GM19438 (cell line): ENCODE results near the gene CAGE1.

Source experiments
- ATAC-seq: cut with Tn5 transposase; IDR thresholded peaks from one replicate; pipeline ENCODE4 v1.9.1; 2021; ENCODE audit warnings: low read depth; ENCODE audit not compliant: unreplicated experiment

CAGE1 gene

DNA sequence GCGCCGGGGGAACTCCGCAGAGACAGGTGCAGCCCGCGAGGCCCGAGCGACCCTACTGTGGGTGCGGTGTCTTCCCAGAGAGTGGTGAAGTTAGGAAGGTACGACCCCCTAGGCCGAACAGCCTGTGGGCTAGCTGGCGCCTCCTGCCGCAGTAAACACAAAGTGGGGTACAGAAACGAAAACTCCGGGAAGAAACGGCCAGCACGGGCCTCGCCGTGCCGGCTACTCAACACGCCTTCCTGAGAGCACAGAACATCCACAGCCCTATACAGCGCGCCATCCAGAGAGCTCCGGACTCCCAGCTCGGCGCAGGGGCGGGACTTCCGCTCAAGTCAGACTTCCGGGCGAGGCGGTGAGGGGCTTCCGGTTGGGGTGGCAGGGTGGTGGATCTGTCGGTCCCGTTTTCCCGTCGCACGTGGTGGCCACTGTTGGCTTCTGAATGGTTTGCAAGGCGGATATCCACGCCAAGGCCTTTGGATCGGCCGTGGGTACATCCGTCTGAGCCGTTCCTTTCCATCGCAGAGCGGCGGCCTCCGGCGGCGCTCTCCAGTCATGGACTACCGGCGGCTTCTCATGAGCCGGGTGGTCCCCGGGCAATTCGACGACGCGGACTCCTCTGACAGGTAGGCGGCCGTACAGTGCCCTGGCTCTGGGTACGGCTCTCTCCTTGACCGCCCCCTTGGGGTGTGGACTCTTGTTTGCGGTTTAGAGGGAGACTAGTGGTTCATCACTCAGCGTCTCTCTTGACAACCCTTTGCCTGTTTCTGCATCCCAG, at the start of gene CAGE1, which contains the start of gene RIOK1:
Gene CAGE1, minus strand, starts transcription at position 292 of the 775 bp plus-strand sequence. CDS start 2,569 bp downstream, outside the sequence.
Gene RIOK1, plus strand, starts transcription at position 358 of the 775 bp plus-strand sequence. Its CDS starts 195 bp downstream, at position 553.
- peak; percentile 97 for ATAC-seq

DNA sequence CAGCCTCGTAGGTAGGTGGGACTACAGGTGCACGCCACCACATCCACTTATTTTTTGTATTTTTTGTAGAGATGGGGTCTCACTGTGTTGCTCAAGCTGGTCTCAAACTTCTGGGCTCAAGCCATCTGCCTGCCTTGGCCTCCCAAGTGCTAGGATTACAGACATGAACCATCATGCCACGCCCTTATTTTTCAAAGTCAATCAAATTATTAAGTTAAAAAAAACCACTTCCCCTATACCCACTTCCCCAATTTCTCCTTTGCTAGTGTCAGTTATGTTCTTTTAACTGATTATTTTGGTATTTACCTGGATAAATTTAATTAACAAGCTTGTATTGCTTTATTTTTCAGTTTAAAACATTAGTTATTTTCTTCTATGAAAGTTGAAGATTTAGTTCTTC, 49.7 kb upstream of the CAGE1 start:
- no peak for ATAC-seq

DNA sequence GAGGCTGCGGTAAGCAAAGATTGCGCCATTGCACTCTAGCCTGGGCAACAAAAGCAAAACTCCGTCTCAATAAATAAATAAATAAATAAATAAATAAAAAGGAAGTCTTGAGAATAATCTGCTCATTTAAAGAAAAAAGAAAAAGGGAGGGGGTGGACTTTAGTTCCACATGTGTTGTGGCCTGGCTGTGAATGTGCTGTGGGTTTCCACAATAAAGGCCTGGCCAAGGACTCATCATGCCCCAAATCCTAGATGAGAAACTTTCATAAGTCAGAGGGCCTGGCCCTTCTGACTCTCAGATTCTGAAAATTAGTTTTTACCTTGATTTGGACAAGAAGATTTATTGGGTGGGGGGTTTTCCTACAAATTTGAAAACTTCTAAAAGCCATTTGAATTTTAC, 48.5 kb upstream of the CAGE1 start:
- no peak for ATAC-seq

DNA sequence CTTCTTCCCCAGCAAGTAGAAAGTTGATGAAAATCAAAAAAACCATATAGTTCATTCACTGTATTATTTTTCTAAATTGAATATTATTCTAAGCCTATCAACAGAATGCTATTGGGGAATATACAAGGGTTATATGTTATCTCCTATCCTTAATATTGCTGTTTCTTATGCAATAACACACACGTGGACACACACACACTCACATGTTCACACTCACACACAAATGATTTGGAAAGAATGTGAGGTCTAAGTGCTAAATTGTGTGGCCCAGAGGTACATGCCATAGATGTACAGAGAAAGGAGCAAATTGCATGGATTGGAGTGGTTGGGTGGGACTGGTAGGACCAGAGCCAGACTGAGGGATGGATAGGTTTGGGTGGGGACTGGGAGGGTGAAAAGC, 45.1 kb upstream of the CAGE1 start:
- no peak for ATAC-seq

DNA sequence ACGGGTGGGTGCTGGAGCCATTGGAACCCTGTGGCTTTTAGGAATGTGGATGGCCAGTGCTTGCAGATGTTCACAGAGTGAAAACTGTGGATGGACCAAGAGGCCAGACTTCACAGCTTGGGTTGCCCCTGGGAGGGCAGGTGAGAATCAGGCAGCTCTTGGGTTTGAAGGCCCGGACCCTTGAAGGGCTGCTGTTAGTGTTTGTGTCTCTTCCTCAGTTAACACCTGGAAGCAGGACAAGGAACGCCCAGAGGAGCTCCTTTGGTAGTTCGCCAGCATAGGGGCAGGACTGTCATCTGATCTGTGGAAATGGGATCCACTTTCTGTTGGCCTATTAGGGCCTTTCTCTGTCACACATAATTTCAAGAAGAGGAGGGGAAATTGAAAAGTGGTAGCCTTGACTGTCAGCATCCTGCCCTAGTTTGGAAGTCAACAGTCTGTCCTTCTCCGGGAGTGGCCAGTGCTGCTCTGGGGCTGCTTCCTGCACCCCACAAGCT, 43.6 kb upstream of the CAGE1 start:
- ATAC-seq = no peak

DNA sequence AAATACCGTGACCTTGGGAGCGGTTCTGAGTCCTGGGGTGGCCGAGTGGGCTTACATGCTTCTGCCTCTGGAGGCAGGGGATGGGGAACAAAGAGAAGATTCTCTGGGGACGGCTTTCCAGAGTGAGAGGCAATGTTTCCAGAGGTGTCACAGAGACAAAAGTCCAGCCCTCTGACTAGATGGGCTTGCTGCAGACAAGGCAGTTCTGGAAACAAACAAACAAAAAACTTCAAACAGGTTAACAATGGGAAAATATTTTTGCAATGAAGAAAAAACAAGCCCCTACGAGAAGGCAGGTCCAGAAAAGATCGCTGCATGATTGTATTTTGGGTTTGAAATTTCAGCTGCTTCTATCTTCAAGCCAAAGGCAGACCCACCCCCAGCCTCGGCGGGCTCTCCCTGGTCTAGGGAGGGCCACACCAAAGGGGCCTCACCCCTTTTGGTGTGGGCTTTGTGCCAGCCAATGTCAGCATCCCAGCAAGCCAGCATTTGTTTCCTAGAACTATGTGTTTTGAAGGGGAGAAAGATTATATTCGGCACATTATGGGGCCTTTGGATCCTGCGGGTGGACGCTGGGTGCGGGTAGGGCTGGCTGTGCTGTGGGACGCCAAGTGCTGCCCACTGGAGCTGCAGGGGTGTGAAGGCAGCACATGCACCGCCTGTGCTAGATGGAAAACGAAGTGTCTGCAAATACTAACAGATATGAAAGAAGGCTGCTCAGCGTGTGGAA, 43.0 kb upstream of the CAGE1 start:
- no peak for ATAC-seq

DNA sequence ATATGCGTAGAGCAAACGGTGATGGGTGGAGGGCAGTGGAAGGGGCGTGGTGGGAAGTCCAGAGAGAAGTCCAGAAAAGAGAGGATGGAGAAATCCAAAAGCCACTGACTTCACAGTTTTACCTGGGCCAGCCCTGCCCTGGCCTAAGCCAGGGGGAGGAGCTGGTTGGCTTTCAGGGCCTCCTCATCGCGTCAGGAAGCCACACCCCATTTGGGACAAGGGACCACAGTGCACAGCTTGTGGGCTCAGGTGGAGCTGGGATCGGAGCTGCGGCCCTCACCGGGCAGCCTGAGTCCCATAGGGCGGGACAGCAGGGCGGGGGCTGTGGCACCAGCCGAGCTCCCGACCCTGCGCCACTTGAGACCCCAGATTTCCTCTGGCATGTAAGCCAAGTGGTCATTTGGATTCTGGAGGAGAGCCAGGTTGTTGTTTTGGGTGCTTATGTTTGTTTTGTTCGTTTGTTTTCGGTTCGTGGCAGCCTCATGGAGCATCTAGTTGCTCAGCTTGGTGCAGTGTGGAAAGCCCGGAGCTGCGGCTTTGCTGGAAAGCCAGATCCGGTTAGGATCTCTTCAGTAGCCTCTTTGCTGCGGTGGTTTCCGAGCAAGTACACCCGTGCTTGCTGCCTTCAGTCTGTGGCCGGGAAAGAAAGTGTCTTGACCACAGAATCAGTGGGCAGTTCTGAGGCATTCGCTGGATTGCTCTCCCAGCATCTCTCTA, 42.3 kb upstream of the CAGE1 start:
- no peak for ATAC-seq

DNA sequence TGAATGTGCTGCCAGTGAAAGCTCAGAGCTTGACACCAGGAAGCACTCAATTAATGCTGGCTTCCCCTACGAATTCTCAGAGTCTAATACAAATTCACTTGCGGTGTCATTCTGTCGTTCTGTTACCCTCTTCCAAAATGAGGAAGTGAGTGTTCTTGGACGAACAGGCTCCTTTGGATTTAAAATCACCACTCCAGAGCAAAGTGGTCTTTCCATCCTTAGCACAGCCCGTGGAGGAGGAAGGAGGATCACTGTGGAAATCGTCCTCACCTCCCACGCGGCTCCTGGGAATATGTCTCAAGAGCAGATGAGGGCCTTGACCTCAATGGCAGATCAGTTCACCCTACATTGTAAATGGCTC, 41.8 kb upstream of the CAGE1 start:
- no peak for ATAC-seq

DNA sequence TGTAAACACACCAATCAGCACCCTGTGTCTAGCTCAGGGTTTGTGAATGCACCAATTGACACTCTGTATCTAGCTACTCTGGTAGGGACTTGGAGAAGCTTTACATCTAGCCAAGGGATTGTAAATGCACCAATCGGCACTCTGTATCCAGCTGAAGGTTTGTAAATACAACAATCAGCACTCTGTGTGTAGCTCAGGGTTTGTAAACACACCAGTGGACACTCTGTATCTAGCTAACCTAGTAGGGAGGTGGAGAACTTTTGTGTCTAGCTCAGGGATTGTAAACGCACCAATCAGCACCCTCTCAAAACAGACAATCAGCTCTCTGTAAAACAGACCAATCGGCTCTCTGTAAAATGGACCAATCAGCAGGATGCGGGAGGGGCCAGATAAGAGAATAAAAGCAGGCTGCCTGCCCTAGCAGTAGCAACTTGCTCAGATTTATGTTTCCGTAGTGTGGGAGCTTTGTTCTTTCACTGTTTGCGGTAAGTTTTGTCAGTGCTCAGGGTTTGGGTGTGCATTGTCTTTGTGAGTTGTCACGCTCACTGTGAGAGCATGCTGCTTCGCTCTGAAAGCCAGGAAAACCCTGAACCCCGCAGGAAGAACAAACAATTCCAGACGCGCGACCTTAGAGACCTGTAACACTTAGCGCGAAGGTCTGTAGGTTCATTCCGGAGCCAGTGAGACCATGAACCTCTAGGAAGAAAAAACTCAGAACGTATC, 37.1 kb upstream of the CAGE1 start:
- ATAC-seq = no peak

DNA sequence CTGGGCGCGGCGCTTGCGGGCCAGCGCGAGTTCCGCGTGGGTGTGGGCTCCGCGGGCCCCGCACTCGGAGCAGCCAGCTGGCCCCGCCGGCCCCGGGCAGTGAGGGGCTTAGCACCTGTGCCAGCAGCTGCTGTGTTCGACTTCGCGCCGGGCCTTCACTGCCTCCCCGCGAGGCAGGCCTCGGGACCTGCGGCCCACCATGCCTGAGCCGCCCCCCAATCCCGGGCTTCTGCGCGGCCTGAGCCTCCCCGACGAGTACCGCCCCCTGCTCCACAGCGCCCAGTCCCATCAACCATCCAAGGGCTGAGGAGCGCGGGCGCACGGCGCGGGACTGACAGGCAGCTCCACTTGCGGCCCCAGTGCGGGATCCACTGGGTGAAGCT, 36.3 kb upstream of the CAGE1 start:
- ATAC-seq = no peak

DNA sequence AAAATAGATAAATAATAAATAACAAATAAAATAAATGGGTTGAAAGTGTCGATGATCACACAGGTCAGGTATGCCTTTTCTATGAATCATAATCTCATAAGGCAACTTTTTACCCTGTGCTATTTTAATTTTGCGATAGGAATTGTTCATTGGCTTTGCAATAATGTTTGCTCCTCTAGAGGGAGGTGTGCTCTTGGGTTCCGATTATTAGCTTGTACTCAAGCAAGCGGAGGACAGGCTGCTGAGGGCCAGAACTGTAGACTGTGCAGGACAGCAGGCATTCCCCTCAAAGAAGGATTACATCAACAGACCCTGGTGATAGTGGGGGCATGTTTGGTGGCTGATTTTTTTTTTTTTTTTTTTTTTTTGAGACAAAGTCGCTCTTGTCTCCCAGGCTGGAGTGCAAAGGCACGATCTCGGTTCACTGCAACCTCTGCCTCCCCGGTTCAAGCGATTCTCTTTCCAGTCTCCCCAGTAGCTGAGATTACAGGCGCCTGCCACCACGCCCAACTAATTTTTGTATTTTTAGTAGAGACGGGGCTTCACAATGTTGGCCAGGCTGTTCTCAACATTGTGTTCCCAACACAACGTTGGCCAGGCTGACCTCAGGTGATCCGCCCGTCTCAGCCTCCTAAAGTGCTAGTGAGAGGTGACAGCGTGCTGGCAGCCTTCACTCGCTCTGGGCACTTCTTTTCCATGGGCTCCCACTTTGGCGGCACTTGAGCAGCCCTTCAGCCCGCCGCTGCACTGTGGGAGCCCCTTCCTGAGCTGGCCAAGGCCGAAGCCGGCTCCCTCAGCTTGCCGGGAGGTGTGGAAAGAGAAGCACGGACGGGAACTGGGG, 35.6 kb upstream of the CAGE1 start:
- no peak for ATAC-seq

DNA sequence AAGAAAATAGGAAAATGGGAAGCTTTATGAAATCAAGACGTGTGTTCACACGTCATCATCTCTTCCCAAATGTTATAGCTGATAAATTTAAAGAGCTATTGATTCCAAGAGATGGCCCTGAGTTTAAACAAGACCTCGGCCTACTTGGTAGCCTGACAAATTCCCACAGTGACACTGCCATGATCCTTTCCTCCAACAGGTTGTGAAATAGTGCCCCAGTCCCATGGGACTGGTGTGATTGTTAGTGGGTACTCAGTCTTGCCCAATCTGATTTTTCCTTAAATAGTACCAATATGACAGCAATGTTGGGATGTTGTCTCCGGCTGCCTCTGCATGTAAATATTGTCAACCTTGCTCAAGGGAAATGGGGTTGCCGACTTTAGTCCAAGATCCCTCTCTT, 34.5 kb upstream of the CAGE1 start:
- no peak for ATAC-seq

DNA sequence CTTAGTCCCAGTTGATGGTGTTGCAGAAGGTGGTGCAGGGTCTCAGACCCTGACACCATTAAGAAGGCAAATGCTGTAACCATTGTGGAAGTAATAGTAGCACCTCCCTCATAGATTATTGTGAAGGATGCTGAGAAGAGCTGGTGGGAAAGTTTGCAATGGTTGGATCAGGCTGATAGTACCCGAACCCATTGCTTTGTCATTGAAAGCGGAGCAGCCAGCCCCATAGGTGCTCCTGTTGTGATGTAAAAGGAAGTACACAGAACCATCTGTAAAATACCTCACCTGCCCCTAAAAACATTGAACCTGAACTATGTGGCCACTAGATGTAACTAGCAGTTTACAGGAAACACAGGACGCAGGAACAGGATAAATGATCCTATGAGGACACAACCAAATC, 31.5 kb upstream of the CAGE1 start:
- no peak for ATAC-seq

DNA sequence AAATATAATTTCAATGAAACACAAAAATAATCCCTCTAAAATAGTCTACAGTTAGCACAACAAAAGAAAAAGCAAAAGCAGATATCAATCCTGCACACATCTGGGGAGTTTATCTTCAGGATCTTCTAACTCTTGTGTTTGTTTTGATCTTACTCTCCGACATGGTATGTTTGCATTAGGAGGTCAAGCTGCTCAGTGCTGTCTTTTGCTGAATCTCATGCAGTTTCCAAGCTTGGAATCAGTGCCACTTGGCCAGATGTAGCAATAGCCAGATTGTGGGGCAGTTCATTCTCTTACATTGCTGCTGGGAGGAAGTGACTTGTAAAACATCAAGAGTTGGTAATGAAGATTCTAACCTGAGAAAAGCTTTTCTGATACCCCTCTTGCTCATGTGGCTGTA, 29.5 kb upstream of the CAGE1 start:
- no peak for ATAC-seq

DNA sequence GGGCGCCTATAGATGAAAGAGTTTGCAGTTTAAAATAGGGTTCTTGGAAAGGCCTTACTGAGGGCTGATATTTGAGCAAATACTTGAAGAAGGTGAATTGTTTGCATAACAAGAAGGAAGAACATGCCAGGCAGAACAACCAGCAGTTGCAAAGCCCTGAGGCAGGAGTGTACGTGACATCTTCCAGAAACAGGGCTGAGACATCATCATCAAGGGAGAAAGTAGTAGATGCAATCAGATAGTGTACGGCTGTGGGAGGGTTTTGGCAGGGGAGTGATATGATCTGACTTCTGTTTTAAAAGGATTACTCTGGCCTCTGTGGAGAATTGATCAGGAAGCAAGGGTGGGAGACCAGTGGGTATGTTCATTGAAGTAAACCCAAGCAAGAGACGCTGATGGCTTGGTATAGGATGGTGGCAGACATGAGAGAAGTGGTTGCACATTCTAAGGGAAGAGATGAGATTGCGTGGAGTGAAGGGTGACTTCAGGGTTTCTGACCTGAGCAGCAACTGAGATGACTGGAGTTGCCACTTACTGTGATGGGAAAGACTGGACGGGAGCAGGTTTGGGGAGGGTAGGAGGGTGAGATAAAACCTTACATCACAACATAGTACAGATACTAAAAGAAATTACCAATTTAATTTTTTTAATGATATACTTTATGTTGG, 28.8 kb upstream of the CAGE1 start:
- ATAC-seq = no peak

DNA sequence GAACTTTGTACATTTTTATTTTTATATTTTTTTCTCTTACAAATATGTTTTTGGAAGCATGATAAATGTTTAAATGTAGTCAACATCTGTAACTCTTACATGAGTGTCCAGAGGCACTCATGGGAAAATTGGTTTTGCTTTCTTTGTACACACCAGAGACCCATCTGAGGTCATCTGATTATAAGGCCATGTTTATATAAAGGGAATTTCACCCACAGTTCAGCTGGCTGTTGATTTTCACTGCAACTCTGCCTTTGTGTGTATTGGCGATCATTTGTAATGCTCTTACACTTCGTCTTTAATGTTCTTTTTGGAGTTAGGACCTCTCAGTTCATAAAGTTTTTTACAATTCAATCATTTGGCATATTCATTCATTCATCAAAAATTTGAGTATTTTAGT, 28.1 kb upstream of the CAGE1 start:
- no peak for ATAC-seq

DNA sequence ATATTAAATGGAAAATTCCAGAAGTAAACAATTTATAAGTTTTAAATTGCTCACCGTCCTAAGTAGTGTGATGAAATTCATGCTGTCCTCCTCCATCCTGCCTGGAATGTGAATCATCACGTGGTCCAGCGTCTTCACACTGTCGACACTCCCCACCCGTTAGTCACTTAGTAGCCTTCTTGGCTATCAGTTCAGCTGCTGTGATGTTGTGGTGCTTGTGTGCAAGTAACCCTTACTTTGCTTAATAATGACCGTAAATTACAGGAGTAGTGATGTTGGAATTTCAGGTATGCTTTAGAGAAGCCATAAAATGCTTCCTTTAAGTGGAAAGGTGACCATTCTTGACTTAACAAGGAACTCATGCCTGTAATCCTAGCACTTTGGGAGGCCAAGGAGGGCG, 25.3 kb upstream of the CAGE1 start:
- no peak for ATAC-seq

DNA sequence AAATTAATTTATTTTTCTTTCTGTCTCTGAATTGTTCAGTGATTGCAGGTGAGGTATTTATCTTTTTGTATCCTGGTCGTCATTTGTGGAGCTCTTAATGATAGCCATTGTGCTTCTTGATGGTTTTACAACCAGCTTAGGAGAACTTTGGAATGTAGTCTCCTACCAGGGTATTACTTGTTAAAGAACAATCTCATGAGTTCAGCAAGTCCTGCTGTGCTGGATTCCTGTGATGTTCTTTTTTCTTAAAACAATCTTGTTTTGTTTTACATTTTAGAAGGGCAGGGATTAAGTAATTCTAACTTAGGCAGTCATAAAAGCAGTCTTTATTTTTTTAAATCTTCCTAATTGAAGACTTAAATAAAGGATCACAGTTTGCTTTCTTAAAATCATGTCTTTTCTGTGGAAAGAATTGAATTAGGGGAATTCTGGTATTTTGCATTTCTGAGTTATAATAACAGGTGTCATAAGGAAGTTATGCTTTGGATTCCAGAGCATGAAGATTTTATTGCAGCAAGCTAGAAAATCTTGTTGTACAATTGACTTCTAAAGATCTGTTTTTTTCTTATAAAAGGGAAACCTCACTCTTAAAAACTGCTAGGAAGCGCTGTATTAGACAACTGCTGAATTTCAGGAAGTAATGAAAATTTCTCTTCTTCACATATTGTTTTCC, 23.7 kb upstream of the CAGE1 start:
- ATAC-seq = no peak

DNA sequence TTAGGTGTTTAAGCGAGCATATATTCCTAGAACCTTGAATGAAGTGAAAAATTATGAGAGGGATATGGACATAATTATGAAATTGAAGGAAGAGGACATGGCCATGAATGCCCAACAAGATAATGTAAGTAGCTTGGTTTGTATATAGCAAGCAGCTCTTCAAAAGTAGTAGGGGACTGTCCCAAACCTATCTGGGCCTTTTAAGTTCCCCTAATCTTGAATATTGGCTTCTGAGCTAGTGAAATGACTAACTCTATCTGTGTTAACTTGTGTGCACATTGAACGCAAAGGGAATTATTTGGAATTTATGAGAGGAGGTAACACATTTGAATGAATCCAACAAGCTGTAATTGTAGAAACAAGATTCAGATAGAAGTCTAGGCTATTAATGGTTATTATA, 21.8 kb upstream of the CAGE1 start:
- ATAC-seq = no peak
